GM19351 (cell line): Measurements from ENCODE around the gene ATP9B.
"Not testable (repeated sequence)": the region's sequence is repeated elsewhere in the genome, so short reads cannot be mapped to it uniquely, and the experiment has no call there.

Experiments used
- ATAC-seq: cut with Tn5 transposase; IDR thresholded peaks from one replicate; pipeline ENCODE4 v1.9.1; 2021; ENCODE audit warnings: mild to moderate bottlenecking, moderate library complexity; ENCODE audit not compliant: unreplicated experiment

Gene ATP9B

GRCh38 chr18:79123948-79124347, 54.8 kb downstream of the ATP9B start:
- no peak for ATAC-seq

- no peak for ATAC-seq
These were observed 59.9 kb downstream of the ATP9B start for GRCh38 chr18:79129120-79129519.

- ATAC-seq, result no peak
These were observed 64.5 kb downstream of the ATP9B start for GRCh38 chr18:79133724-79134123.

GRCh38 chr18:79135924-79136323, 66.7 kb downstream of the ATP9B start:
- no peak for ATAC-seq

GRCh38 chr18:79136742-79137141, 67.5 kb downstream of the ATP9B start:
- no peak for ATAC-seq

GRCh38 chr18:79139206-79139605, 70.0 kb downstream of the ATP9B start:
- ATAC-seq, result no peak

GRCh38 chr18:79147014-79147413, 77.8 kb downstream of the ATP9B start:
- ATAC-seq, result no peak

GRCh38 chr18:79151191-79151590, 82.0 kb downstream of the ATP9B start:
- ATAC-seq, result no peak

GRCh38 chr18:79156327-79156726, 87.1 kb downstream of the ATP9B start:
- ATAC-seq, result no peak

GRCh38 chr18:79164706-79165105, 95.5 kb downstream of the ATP9B start:
- ATAC-seq, result no peak

- ATAC-seq, result no peak
These were observed 97.5 kb downstream of the ATP9B start for GRCh38 chr18:79166702-79167101.

GRCh38 chr18:79167526-79168190, 98.5 kb downstream of the ATP9B start:
- no peak for ATAC-seq

- no peak for ATAC-seq
These were observed 100.9 kb downstream of the ATP9B start for GRCh38 chr18:79169958-79170555.

GRCh38 chr18:79172331-79172730, 103.1 kb downstream of the ATP9B start:
- not testable (repeated sequence) for ATAC-seq

- ATAC-seq, result no peak
These were observed 104.5 kb downstream of the ATP9B start for GRCh38 chr18:79173742-79174141.

- ATAC-seq, result no peak
These were observed 108.9 kb downstream of the ATP9B start for GRCh38 chr18:79178113-79178531.

- ATAC-seq, result no peak
These were observed 113.0 kb downstream of the ATP9B start for GRCh38 chr18:79182047-79182713.

GRCh38 chr18:79185648-79186047, 116.5 kb downstream of the ATP9B start:
- ATAC-seq, result no peak

- ATAC-seq, result peak; percentile 78
These were observed 117.5 kb downstream of the ATP9B start for GRCh38 chr18:79186649-79187048.

GRCh38 chr18:79187532-79188277, 118.5 kb downstream of the ATP9B start:
- ATAC-seq, result no peak

GRCh38 chr18:79191418-79191817, 122.2 kb downstream of the ATP9B start:
- no peak for ATAC-seq

GRCh38 chr18:79191956-79192355, 122.8 kb downstream of the ATP9B start:
- ATAC-seq, result no peak
